Stomach (tissue), 4 donors: ENCODE data around the gene CAB39.

Source experiments
- CTCF ChIP-seq, 7 experiments: fragments of 450-650 bp in 4 of 7; fragments of 200-600 bp in 3 of 7; sonication (generic) in 3 of 7; IDR thresholded peaks; one replicate each; pipeline ENCODE4 v1.5.1; 2016 to 2019; ENCODE audit warnings: antibody characterized with exemption in 7 of 7, control low read depth in 2 of 7, mild to moderate bottlenecking in 1 of 7
- POLR2A ChIP-seq, 4 donors: fragments of 450-650 bp; IDR thresholded peaks; one replicate each; pipeline ENCODE4 v1.6.1; 2016; ENCODE audit warnings: antibody characterized with exemption in 4 of 4, control low read depth in 2 of 4, mild to moderate bottlenecking in 1 of 4, moderate library complexity in 1 of 4

- TF ChIP-seq CTCF (IDR thresholded peaks at IDR 0.05) (no peak), POLR2A (IDR thresholded peaks at IDR 0.05) (no peak)
Measured at GRCh38 chr2:230868161-230868946, 155.7 kb downstream of the CAB39 start.
